HL-60 (cell line): ENCODE measurements around the gene LCE7A.

Experiments
- DNase-seq, 2 experiments: peaks; one replicate each; pipeline ENCODE4 v3.0.0-alpha.2; 2010 to 2020; ENCODE audit warnings: low read depth in 1 of 2, low spot score in 1 of 2
- H3K27ac ChIP-seq: fragments of 250-450 bp; sonication (Bioruptor Pico); replicated peaks from 2 replicates; pipeline ENCODE4 v1.5.1; 2020; ENCODE audit warnings: mild to moderate bottlenecking, moderate library complexity
- H3K27me3 ChIP-seq: fragments of 250-450 bp; sonication (Bioruptor Pico); 2 replicates; pipeline ENCODE4 v1.5.1; 2021; ENCODE audit warnings: mild to moderate bottlenecking, moderate library complexity; ENCODE audit not compliant: insufficient read depth, poor library complexity, severe bottlenecking
- H3K4me3 ChIP-seq: replicated peaks from 2 replicates; pipeline ENCODE4 v1.5.1; 2011; ENCODE audit warnings: mild to moderate bottlenecking, control low read depth, low read length; ENCODE audit not compliant: insufficient read depth
- GABPA ChIP-seq: IDR thresholded peaks from 2 replicates; pipeline ENCODE4 v1.6.1; 2012; ENCODE audit warnings: low read depth
- POLR2AphosphoS5 ChIP-seq: IDR thresholded peaks from 2 replicates; pipeline ENCODE4 v1.6.1; 2012; ENCODE audit warnings: low read depth
- SPI1 ChIP-seq: IDR thresholded peaks from 2 replicates; pipeline ENCODE4 v1.6.1; 2012; ENCODE audit warnings: low read depth, mild to moderate bottlenecking, borderline replicate concordance
- TF ChIP-seq, protein P1 (sequence below): IDR thresholded peaks from one replicate; pipeline ENCODE4 v1.5.1; 2011; ENCODE audit warnings: low read length, control low read depth, inconsistent platforms; ENCODE audit not compliant: insufficient read depth
- TF ChIP-seq, protein P2 (sequence below): IDR thresholded peaks from 2 replicates; pipeline ENCODE4 v1.6.1; 2012; ENCODE audit warnings: low read depth; ENCODE audit not compliant: insufficient replicate concordance

LCE7A gene

GRCh38 chr1:152873495-152873894 is 13.7 kb downstream of the LCE7A start:
- Histone ChIP-seq H3K27ac (no peak overlapping the region), H3K4me3 (no peak overlapping the region), H3K27me3 (peaks cover 2% of the 10 kb centered on the region)
- TF ChIP-seq, protein P1, sequence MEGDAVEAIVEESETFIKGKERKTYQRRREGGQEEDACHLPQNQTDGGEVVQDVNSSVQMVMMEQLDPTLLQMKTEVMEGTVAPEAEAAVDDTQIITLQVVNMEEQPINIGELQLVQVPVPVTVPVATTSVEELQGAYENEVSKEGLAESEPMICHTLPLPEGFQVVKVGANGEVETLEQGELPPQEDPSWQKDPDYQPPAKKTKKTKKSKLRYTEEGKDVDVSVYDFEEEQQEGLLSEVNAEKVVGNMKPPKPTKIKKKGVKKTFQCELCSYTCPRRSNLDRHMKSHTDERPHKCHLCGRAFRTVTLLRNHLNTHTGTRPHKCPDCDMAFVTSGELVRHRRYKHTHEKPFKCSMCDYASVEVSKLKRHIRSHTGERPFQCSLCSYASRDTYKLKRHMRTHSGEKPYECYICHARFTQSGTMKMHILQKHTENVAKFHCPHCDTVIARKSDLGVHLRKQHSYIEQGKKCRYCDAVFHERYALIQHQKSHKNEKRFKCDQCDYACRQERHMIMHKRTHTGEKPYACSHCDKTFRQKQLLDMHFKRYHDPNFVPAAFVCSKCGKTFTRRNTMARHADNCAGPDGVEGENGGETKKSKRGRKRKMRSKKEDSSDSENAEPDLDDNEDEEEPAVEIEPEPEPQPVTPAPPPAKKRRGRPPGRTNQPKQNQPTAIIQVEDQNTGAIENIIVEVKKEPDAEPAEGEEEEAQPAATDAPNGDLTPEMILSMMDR, result no peak
- TF ChIP-seq POLR2AphosphoS5 (no peak), GABPA (no peak), SPI1 (no peak)
- TF ChIP-seq, protein P2, sequence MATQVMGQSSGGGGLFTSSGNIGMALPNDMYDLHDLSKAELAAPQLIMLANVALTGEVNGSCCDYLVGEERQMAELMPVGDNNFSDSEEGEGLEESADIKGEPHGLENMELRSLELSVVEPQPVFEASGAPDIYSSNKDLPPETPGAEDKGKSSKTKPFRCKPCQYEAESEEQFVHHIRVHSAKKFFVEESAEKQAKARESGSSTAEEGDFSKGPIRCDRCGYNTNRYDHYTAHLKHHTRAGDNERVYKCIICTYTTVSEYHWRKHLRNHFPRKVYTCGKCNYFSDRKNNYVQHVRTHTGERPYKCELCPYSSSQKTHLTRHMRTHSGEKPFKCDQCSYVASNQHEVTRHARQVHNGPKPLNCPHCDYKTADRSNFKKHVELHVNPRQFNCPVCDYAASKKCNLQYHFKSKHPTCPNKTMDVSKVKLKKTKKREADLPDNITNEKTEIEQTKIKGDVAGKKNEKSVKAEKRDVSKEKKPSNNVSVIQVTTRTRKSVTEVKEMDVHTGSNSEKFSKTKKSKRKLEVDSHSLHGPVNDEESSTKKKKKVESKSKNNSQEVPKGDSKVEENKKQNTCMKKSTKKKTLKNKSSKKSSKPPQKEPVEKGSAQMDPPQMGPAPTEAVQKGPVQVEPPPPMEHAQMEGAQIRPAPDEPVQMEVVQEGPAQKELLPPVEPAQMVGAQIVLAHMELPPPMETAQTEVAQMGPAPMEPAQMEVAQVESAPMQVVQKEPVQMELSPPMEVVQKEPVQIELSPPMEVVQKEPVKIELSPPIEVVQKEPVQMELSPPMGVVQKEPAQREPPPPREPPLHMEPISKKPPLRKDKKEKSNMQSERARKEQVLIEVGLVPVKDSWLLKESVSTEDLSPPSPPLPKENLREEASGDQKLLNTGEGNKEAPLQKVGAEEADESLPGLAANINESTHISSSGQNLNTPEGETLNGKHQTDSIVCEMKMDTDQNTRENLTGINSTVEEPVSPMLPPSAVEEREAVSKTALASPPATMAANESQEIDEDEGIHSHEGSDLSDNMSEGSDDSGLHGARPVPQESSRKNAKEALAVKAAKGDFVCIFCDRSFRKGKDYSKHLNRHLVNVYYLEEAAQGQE, result no peak
- no peak for DNase-seq

DNA sequence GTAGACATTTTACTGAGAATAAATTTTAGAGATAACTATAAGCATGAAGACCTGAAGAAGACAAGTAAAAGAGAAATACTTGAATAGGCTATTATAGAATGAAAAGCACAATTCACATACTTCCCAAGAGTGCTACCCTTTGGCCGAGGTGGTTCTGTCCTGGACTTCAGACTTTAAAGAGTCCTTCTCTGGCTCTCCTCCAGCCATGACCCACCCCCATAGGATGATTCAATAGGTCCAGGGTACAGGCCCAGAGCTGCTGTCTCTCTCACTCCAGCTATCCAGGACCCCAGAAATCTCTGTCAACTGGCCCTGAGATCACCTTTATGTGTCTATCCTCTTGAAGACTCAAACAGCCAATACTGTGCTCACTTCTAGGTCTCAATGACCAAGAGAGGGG is 17.0 kb downstream of the LCE7A start:
- DNase-seq, result no peak
- no peak overlapping the region for H3K4me3 ChIP-seq
- TF ChIP-seq, protein P2, result no peak
- TF ChIP-seq, protein P1, result no peak
- no peak for TF ChIP-seq POLR2AphosphoS5
- no peak for TF ChIP-seq GABPA
- no peak for TF ChIP-seq SPI1
- H3K27ac ChIP-seq, result no peak overlapping the region
- H3K27me3 ChIP-seq, result peaks cover 2% of the 10 kb centered on the region

DNA sequence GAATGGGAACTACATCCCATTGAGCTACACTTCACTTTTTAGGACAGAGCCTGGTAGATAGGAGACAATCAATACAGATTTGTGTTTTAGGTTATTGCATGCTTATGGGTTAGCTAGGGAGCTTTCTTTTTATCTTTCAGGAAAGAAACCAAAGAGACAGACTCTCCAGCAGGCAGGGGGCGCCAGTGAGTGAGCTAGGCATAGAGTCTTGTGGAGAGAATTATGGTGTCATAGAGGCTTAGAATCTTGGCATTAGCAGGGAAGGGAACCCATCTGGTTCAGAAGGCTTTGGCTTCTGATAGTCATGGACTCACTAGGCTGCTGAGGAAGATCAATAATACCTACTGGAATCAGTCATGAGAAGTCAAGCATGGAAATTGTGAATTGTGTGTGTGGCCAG is 18.2 kb downstream of the LCE7A start, which contains the start of gene SMCP:
Gene SMCP (plus strand): TSS at position 281 of the 400 bp plus-strand sequence. CDS start 6,101 bp downstream, outside the sequence.
- no peak for TF ChIP-seq GABPA
- no peak for TF ChIP-seq POLR2AphosphoS5
- TF ChIP-seq SPI1, result no peak
- TF ChIP-seq, protein P2, result no peak
- TF ChIP-seq, protein P1, result no peak
- Histone ChIP-seq H3K27me3 (peaks cover 2% of the 10 kb centered on the region), H3K27ac (no peak within 1 kb of the TSS), H3K4me3 (no peak within 1 kb of the TSS)
- peak in 1 of 2 experiments; percentile 9 for DNase-seq
